ENCODE data around the gene TJP1.
A peak's percentile ranks its signal among the peaks of the same experiment; 100 is the strongest.

The TJP1 gene

DNA sequence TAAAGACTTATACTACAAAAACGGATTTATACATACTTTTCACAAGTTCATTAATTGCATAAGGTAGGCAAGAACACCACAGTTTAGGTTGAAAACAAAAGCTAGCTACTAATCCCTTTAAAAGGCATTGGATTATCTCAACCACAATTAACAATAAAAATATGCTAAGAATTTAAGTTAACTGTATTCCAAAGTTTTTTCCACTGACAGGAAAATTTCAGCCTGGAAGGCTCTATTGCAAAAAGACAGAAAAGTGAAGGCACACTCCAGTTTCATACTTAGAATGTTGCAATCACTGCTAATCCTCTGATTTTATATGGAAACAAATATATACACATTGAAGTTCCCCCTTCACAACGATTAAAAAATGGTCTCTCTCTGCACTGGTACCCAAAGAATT is 71.5 kb downstream of the TJP1 start:
- TF ChIP-seq, protein P1, sequence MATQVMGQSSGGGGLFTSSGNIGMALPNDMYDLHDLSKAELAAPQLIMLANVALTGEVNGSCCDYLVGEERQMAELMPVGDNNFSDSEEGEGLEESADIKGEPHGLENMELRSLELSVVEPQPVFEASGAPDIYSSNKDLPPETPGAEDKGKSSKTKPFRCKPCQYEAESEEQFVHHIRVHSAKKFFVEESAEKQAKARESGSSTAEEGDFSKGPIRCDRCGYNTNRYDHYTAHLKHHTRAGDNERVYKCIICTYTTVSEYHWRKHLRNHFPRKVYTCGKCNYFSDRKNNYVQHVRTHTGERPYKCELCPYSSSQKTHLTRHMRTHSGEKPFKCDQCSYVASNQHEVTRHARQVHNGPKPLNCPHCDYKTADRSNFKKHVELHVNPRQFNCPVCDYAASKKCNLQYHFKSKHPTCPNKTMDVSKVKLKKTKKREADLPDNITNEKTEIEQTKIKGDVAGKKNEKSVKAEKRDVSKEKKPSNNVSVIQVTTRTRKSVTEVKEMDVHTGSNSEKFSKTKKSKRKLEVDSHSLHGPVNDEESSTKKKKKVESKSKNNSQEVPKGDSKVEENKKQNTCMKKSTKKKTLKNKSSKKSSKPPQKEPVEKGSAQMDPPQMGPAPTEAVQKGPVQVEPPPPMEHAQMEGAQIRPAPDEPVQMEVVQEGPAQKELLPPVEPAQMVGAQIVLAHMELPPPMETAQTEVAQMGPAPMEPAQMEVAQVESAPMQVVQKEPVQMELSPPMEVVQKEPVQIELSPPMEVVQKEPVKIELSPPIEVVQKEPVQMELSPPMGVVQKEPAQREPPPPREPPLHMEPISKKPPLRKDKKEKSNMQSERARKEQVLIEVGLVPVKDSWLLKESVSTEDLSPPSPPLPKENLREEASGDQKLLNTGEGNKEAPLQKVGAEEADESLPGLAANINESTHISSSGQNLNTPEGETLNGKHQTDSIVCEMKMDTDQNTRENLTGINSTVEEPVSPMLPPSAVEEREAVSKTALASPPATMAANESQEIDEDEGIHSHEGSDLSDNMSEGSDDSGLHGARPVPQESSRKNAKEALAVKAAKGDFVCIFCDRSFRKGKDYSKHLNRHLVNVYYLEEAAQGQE (IDR thresholded peaks at IDR 0.05; ENCODE audit: insufficient read depth in 1 of 2, low read depth in 2 of 2, low read length in 2 of 2) = no peak
- no peak for TF ChIP-seq POLR2AphosphoS5 (IDR thresholded peaks at IDR 0.05; ENCODE audit: low read depth, low read length)

DNA sequence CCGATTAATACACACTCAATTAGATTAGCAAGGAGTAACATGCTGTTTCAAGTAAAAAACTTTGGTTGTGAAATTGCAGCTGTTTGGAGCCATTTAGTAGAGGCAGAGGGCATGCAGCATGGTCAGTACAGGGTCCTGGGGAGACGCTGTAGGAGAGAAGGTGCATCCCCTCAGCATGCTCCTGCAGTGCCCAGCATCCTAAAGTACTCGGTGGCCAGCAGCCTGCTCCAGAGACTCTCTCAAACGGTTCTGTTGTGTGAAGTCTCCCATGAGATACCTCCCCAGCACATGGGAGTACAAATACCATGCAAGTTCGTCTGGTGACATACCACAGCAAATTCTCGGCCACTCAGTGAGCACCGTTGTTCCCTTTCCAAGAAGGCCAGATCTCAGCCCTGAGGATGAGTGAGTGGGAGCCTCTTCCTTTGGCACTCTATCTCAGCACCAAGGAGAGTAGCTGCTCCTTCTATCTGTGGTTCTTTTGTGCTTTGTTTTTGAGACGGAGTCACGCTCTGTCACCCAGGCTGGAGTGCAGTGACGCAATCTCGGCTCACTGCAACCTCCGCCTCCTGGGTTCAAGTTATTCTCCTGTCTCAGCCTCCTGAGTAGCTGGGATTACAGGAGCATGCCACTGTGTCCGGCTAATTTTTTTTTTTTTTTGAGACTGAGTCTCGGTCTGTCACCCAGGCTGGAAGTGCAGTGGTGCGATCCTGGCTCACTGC is 72.7 kb downstream of the TJP1 start:
- TF ChIP-seq FOXP2 (optimal IDR thresholded peaks at IDR 0.05; ENCODE audit: borderline replicate concordance, extremely low read depth, extremely low read length, insufficient read depth) = no peak
- no peak for TF ChIP-seq TAF1 (IDR thresholded peaks at IDR 0.05; ENCODE audit: borderline replicate concordance, insufficient read depth, low read length)
- TF ChIP-seq SIN3A (IDR thresholded peaks at IDR 0.05; ENCODE audit: borderline replicate concordance, insufficient read depth, low read length) = no peak
- TF ChIP-seq, protein P1 (IDR thresholded peaks at IDR 0.05; ENCODE audit: insufficient read depth in 1 of 2, low read depth in 2 of 2, low read length in 2 of 2) = peak in 1 of 2 experiments; percentile 38; a peak in 1 of 4 replicates
- TF ChIP-seq POLR2AphosphoS5 (IDR thresholded peaks at IDR 0.05; ENCODE audit: low read depth, low read length) = no peak

DNA sequence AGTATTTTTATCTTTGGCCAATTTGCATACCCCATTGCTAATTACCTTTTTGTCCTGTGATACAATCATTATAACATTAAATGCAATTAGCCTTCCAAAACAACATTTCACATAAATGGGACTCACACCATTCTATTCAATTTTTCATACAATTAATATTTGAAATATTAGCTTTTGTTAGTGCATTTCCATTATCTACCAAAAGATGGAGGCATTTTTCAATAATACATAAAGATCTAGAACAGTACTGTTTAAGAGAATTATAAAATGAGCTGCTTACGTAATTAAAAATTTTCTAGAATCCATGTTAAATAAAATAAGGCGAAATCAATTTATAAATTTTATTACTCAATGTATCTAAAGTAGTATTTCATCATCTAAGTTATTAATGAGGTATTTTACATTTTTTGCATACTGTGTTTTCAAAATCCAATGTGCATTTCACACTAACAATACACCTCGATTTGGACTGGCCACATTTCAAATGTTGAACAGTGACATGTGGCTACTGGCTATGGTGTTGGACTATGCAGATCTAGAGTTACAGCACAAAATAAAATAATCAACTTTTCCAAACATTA is 74.3 kb downstream of the TJP1 start:
- TF ChIP-seq TAF1 (IDR thresholded peaks at IDR 0.05; ENCODE audit: borderline replicate concordance, insufficient read depth, low read length) (no peak), SIN3A (IDR thresholded peaks at IDR 0.05; ENCODE audit: borderline replicate concordance, insufficient read depth, low read length) (no peak), POLR2AphosphoS5 (IDR thresholded peaks at IDR 0.05; ENCODE audit: low read depth, low read length) (no peak), FOXP2 (optimal IDR thresholded peaks at IDR 0.05; ENCODE audit: borderline replicate concordance, extremely low read depth, extremely low read length, insufficient read depth) (no peak)
- TF ChIP-seq, protein P1 (IDR thresholded peaks at IDR 0.05; ENCODE audit: insufficient read depth in 1 of 2, low read depth in 2 of 2, low read length in 2 of 2) = no peak

- TF ChIP-seq, protein P1 (IDR thresholded peaks at IDR 0.05; ENCODE audit: insufficient read depth in 1 of 2, low read depth in 2 of 2, low read length in 2 of 2) = no peak
- TF ChIP-seq POLR2AphosphoS5 (IDR thresholded peaks at IDR 0.05; ENCODE audit: low read depth, low read length) (no peak), TAF1 (IDR thresholded peaks at IDR 0.05; ENCODE audit: borderline replicate concordance, insufficient read depth, low read length) (no peak), SIN3A (IDR thresholded peaks at IDR 0.05; ENCODE audit: borderline replicate concordance, insufficient read depth, low read length) (no peak), FOXP2 (optimal IDR thresholded peaks at IDR 0.05; ENCODE audit: borderline replicate concordance, extremely low read depth, extremely low read length, insufficient read depth) (no peak)
Observed at GRCh38 chr15:29743475-29743874, 78.8 kb downstream of the TJP1 start.

All from PFSK-1 (cell line).